HG03378 (cell line): ENCODE data around the gene SCYGR2.
"Not testable (repeated sequence)": the region's sequence is repeated elsewhere in the genome, so short reads cannot be mapped to it uniquely, and the experiment has no call there.

Source experiments
- ATAC-seq: cut with Tn5 transposase; IDR thresholded peaks from one replicate; pipeline ENCODE4 v1.9.1; 2021; ENCODE audit warnings: mild to moderate bottlenecking, moderate library complexity; ENCODE audit not compliant: unreplicated experiment

Gene SCYGR2, protein sequence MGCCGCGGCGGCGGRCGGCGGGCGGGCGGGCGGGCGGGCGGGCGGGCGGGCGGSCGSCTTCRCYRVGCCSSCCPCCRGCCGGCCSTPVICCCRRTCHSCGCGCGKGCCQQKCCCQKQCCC

DNA sequence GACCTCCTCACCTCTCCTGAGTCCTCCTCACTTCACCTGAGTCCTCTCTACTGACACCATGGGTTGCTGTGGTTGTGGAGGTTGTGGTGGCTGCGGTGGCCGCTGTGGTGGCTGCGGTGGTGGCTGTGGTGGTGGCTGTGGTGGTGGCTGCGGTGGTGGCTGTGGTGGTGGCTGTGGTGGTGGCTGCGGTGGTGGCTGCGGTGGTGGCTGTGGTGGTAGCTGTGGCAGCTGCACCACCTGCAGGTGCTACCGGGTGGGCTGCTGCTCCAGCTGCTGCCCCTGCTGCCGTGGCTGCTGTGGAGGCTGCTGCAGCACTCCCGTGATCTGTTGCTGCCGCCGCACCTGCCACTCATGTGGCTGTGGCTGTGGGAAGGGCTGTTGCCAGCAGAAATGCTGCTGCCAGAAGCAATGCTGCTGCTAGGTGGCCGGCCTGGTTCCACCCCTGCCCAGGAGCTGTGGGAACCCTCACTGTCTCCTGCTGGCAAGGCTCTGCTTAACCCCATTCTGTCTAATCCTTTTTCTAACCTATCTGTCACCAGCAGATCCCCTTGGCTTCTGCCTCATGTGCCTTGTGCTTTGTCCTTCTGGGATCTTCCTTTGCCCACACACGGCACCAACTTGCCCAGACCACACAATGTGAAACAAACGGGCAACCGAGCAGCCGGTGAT lies at the start of gene SCYGR2:
SCYGR2 (plus strand) TSS at position 59 of the 669 bp plus-strand sequence; CDS start at position 59, 0 bp downstream.
- ATAC-seq: not testable (repeated sequence)

DNA sequence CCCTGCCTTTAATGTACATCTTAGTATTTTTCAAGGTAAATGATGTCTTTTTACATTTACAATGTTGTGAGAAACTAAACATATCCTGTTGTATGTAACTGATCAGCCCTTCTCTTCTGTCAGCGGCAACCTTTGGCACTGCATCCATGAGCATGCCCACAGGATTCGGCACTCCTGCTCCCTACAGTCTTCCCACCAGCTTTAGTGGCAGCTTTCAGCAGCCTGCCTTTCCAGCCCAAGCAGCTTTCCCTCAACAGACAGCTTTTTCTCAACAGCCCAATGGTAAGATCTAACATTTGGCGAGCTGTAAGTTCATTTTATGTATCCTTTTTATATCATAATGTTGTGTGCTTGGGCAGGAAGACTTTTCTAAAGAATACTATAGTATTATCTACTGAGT lies 46.9 kb upstream of the SCYGR2 start:
- ATAC-seq: no peak

DNA sequence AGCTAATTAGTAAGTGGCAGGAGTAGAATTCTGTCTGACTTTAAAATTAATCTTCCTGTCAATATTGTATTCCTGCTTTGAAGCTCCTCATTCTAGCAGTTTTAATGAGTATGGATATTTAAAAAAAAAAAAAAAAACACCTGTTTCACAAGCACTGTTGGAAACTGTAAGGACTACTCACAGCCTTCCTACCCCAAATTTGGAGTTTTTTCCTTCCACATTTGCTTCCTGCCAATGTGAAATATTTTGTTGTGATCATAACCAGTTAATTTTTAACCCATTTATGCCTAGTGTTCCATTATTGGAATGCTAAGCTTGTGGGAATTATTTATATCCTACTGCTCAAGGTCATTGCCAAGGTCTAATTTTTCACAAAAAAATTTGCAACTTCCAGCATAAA lies 36.1 kb upstream of the SCYGR2 start:
- ATAC-seq: no peak

DNA sequence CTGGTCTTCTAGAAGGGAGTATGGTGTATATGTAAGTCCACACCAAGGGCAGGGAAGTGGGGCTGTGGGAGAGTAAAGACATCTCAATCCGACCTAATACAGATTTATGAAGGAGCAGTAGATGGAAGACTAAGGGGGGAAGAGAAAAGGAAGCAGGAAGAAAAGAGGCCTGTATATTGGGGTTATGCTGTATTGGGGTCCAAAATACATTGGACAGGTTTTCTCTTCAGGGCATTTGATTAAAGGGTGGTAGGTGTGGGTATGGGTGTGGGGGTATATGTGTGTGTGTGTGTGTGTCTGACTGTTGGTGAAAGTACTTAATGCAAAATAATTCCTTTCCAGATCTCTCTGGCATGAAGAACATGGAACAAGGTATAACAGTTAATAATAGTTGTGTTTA lies 33.6 kb upstream of the SCYGR2 start:
- ATAC-seq: no peak

DNA sequence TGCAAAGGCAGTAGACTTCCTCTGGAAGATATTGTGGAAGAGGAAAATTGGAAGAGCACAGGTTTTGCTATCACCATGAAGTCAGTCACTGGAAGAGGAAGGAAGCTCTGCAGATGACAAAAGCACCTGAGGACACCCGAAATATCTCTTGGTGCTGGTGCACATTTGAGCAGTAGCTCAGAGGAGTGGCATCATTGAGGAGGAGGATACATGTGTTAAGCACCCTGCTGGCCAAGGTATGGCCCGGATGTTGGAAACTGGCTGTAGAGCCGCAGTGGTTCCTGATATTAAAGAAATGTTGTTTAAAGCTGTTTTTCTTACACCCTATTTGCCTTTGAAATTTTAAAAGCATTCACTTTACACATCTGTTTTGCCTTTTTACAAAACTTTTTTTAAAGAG lies 32.7 kb upstream of the SCYGR2 start:
- no peak for ATAC-seq

DNA sequence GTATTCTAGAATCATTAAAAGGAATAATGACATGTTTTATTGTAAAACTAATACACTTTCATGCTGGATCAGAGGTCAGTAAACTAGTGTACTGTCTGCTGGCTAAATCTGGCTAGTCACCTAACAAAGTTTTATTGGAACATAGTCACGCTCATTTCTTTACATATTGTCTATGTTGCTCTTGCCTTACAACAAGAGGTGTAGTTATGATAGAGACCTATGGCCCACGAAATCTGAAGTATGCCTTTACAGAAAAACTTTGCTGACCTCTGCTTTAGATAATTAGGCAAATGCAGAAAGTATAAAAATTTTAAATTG lies 29.9 kb upstream of the SCYGR2 start:
- no peak for ATAC-seq

DNA sequence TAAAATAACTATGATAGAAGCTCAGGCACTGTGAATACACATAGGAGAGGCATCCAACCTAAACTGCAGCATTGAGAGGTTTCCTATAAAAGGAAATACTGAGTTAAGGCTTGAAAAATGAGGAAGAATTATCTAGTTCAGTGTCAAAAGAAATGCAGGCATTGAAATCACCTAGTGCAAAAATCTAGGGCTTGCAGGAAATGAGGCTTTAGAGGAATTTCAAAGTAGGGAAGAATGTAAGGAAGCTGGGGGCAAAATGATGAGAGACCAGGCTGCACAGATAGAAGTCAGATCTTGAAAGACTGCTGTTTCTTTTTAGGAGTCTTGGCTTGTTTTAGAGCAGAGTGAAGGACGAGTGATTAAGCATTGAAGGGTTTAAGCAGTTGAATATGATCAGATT lies 28.1 kb upstream of the SCYGR2 start:
- no peak for ATAC-seq

DNA sequence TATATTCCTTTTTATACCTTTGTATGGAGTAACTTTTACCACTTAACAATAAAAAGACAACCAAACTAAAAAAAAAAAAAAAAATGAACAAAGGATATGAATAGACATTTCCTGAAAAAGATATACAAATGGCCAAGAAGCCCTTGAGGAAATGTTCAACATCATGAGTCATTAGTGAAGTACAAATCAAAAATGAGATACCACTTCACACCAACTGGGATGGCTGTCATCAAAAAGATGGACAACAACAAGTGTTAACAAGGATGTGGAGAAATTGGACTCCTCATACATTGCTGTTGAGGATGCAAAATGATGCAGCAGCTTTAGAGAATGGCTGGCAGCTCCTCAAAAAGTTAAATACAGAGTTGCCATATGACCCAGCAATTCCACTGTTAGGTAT lies 22.6 kb upstream of the SCYGR2 start:
- ATAC-seq: no peak

DNA sequence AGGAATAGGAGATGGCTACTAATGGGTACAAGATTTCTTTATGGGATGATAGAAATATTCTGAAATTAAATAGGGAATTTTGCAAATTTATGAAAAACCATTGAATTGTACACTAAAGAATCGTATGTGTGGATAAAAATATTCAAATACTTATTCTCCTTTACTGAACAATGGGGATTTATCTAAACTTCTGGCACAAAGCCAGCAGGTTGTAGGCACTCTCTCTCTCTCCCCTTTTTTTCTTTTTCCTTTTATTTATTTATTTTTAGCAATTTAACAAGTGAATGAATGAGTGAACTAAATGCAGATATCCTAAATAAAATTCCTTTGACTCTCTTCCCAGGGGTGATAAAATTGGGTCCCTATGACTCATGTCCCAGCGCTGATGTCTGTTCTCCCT lies 21.9 kb upstream of the SCYGR2 start:
- no peak for ATAC-seq

DNA sequence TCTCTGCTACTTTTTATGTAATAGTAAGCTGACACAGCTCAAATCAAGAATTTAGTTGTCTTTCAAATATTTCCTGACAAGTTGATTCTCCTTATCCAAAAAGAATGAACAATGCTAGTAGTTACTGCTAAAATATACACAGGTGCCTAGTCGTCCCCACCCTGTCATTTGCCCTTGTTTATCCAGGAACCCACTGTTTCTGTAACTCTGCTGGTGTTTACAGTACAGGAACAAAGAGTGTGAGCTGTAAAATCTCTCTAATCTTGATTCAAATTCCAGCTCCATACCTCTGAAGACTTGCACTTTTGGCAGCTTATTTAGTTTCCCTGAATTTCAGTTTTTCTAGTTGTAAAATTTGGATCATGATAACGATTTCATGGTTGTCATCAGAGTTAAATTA lies 21.1 kb upstream of the SCYGR2 start:
- ATAC-seq: no peak

DNA sequence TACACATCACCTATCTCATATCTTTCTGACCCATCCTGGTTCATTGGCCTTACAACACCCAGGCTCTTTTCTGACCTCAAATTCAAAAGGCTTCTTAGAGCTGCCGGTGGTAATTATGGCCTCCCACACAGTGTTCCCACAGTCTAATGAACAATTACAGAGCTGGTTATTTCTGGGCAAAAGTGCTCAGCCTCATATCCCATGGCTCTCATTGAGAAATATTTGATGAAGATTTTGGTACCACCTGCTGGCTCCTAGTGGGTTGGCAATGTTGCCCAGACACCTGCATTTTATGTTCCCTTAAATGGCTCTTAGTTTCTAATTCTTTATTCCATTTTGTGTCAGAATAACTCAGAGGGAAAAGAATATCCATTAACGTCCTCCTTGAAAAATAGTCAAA lies 20.1 kb upstream of the SCYGR2 start:
- no peak for ATAC-seq

DNA sequence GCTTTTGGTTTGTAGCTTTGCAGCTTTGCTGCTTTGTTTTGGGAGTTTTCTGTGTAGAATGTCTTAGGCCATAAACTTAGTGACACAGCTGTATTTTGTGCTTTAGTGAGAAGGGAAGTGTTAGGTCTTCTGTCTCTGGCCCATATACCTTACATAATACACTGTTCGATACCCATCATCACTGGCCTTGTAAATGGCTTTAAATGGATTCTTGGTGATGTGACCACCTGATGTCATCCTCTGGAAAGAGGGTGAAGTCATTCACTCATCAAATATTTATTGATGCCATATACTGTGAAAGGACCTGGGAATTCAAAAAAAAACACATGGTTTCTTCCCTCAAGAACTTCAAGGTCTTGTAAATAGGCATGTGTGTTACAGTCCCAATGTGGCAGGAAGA lies 18.9 kb upstream of the SCYGR2 start:
- ATAC-seq: no peak

DNA sequence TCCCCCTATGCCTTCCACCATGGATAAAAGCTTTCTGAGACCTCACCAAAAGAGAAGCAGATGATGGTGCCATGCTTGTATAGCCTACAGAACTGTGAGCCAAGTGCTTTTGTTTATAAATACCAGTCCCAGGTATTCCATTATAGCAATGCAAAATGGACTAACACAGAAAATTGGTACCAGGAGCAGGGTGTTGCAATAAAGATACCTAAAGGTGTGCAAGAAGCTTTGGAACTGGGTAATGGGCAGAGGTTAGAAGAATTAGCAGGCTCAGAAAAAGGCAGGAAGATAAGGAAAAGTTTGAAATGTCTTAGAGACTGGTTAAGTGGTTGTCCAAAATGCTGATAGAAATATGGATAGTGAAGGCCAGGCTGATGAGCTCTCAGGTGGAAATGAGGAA lies 16.3 kb upstream of the SCYGR2 start:
- no peak for ATAC-seq

DNA sequence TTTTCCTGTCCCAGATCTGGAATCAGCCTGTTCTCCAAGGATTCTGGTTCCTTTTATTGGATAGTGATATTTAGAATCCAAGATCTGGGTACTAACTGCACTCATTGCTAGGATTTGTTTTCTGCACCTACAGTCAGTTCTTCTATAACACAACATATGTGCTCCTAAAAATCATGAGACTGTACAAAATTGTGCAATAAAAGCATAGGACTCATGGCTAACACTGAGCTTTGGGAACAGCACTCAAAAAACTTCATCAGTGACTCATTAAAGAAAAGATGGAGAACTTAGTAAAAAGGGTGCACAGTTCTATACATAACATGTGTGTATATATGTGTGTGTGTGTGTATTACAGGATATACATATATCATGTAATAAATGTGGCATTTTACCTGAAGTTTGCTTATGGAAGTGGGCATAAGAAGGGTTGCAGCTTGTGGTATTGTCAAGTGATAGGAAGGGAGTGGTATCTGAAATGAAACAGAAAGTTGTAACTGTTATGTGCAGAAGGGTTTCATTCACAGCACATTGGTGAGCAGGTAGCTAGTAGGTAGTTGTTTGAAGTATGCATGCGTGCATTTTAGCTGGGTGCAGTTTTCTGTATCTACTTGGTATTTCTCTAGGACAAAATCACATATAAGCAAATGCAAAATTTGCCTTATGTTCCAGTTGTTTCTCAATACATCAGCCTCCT lies 5.9 kb upstream of the SCYGR2 start:
- peak; percentile 62 for ATAC-seq

DNA sequence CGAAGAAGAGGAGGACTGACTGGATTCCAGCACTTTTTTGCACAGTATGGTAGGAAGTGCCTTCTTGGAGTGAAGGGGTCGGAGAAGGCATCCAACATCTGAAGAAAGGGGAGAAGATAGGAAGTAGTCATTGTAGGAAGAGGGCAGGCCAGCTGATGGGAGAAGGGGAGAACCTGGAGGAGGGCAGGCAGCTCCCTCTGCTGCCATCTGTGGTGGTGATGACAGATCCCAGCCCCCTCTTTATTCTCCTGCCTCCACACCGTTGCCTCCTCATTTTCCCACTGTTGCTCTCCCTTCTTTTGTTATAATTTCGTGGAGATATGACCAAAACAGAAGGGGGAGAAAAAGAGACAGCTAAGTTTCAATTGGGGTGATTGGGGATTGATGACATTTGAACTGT lies 2.9 kb upstream of the SCYGR2 start:
- ATAC-seq: no peak

DNA sequence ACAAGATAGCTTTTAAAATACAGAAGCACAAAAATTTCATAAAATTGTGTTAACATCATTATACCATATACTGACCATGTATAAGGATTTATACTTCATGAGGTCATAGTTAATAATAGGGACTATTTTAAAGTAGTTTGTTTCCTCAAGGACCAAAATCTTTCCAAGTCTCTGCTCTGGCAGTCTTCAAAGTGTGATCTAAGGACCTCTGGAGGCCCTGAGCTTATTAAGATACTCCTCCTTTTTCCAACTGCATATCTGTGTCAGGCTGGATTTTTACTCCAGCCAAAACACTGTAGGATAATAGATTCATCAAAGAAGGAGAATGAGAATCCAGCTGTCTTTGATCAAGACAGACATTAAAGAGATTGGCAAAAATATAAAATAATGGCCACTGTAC lies 1.7 kb upstream of the SCYGR2 start:
- no peak for ATAC-seq

DNA sequence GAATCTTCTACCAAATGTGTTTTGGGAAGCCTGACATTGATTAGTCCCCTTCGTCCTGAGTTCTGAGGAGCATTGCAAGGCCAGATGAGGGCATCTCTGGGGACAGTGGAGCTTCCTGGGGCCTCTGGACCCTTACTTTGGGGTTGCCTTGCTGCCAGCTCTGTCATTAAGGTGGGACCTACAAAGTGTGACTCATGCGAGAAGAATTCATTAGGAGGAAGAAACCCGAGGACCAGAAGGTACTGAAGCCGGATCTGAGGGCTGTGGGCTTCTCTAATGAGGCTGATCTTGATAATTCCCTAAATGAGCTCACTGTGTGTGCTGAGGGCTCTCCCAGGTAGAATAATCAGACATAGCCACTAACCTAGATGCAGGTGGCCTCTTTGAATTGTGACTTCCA lies 695 bp upstream of the SCYGR2 start:
- ATAC-seq: no peak

DNA sequence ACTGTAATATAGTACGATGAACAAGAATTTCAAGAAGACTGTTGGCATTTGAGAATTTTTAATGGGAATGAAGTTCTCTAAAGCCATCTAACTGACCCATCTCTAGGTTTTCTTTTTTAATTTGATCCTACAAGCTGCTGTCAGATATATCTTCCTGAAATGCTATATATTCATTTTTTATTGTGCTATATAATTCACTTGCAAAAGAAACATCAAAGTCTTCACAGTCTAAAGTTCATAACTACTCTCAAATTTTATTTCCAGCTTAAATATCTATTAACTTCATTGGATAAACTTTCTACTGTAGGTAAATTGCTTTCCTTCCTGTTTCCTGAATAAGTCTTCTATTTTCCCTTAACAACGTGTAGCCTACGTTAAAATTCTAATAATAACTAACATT lies 3.7 kb downstream of the SCYGR2 start:
- no peak for ATAC-seq

DNA sequence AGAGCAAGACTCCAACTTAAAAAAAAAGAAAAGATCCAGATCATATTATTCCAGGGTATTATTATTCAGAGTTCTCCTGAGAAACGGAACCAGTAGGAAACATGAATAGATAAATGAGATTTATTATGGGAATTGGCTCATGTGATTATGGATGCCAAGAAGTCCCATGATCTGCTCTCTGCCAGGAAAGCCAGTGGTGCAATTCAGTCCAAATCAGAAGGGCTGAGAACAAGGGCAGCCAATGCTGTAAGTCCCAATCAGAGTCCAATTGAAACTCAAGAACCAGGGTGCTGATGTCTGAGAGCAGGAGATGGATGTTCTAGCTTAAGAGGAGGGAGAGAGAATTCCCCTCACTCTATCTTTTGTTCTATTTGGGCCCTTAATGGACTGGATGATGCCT lies 7.8 kb downstream of the SCYGR2 start:
- ATAC-seq: no peak

DNA sequence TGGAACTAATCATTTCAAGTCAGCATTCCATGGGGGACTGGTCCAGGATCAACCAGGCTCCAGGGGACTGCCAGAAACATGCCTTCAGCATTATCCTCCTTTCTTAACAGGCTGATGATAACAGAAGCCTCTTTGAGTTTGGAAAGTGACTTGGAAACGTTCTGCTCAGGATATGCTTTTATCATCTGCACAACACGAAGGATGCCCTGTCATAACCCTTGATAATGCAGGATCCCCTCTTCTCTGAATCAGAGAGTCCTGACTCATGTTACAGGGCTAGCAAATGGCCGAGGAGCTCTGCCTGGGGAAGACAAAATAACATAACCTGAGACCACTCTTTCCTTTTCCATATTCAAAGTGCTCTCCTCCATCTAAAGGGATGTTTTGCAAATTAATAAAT lies 9.2 kb downstream of the SCYGR2 start:
- ATAC-seq: no peak

DNA sequence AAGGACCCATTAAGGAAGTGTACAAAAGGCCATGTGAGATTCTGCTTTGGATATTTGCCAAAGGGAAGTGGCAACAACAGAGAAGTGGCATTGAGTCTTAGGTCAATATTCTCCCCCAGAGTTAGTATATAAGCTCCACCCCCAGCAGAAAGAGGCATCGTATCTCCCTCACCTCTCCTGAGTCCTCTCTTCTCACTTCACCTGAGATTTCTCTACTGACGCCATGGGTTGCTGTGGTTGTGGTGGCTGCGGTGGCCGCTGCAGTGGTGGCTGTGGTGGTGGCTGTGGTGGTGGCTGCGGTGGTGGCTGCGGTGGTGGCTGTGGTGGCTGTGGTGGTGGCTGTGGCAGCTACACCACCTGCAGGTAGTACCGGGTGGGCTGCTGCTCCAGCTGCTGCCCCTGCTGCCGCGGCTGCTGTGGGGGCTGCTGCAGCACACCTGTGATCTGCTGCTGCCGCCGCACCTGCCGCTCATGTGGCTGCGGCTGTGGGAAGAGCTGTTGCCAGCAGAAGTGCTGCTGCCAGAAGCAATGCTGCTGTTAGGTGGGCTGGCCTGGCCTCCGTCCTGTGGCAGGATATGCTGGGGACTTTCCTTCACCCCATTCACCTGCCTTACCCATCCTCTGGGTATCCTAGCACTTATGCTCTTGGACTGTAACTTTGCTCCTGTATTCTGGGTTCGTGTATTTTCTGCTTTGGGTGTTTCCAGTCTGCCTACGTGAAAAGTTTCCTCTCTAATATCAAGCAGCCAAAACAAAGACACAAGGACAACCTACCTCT lies 10.1 kb downstream of the SCYGR2 start:
- ATAC-seq: peak; percentile 63

DNA sequence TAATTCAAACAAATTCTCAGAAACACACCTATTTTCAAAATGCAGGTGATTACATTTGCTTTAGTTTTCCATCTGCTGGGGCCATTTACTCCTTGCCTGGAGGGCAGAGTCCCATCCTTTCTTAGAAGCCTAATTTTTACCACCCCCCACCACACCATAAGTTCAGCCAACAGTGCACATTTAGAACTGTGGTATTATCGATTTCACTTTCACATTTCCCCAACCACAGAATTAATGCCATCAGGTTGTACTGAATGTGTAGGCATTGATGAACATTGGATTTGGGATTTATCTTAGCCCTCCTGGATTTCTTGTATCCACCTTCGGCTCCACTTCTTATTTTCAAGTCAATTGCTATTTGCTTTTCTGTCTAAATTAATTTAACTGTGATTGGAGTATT lies 11.4 kb downstream of the SCYGR2 start:
- ATAC-seq: no peak
